HG03097 (cell line): ENCODE measurements around the gene BLOC1S1.
"Not testable (repeated sequence)": the region's sequence is repeated elsewhere in the genome, so short reads cannot be mapped to it uniquely, and the experiment has no call there.

ENCODE experiments used
- ATAC-seq: cut with Tn5 transposase; IDR thresholded peaks from one replicate; pipeline ENCODE4 v1.9.1; 2021; ENCODE audit not compliant: unreplicated experiment, low FRiP score

The BLOC1S1 gene

DNA sequence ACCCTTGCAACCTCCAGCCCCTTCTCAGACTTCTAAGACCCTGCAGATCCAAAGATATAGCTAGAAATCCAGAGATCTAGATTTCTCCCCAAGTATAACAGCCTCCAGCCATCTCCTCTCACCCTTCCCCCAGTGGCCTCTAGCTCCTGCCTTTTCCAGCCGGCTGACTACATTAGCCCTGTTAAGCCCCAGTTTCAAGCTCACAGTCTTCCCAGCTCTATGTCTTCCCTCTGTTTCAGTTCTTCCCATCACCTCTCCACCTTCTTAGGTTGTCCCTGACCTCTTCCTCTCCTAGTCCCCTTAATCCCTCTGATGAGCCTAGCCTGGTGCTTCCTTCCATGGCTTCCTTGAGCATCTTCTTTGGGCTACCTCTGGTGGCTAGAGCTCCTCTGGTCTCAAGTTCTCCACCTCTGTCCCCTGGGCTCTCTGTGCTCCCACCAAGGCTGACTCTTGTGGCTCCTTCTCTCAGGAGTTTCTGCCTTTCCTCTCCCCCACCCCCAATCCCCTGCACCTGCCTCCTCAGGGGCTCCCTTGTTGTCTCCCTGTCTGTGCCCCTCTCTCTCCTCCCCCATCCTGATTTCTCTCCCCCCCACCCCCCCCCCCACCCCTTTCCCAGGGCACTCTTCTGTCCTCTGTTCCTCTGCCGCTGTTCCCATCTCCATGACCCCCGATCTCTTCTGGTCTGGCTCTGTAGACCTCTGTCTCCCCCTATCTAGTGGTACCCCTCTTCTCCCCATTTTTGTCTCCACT is 26.3 kb downstream of the BLOC1S1 start:
- no peak for ATAC-seq

DNA sequence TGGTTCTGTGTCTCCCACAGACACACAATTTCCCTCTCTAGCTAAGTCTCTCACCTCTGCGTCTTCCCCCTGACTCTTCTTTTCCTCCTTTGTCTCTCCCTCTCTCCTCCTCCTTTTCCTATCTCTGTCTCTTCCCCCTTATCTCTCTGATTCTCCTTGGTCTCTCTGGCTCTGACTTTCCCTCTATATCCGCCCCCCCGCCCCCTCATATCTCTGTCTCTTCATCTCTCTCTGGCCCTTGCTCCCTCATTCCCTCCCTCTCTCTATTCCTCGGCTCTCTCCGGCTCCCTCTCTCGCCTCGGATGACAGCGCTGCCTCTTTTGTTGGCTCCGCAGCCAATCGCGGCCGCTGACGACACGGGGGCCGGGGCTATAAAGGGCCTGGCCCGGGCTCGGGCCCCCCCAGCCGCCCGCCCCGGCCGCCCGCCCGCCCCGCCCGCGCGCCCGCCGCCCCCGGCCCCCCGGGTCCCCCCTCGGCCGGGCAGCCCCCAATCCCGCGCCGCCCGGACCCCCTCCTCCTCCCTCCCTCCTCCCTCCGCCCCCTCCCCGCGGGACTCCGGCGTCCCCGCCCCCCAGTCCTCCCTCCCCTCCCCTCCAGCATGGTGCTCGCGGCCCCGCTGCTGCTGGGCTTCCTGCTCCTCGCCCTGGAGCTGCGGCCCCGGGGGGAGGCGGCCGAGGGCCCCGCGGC is 27.0 kb downstream of the BLOC1S1 start, which contains the start of gene GDF11:
Gene GDF11 (plus strand): TSS at position 404 of the 687 bp plus-strand sequence. CDS start 195 bp downstream, at position 599.
- ATAC-seq: no peak

DNA sequence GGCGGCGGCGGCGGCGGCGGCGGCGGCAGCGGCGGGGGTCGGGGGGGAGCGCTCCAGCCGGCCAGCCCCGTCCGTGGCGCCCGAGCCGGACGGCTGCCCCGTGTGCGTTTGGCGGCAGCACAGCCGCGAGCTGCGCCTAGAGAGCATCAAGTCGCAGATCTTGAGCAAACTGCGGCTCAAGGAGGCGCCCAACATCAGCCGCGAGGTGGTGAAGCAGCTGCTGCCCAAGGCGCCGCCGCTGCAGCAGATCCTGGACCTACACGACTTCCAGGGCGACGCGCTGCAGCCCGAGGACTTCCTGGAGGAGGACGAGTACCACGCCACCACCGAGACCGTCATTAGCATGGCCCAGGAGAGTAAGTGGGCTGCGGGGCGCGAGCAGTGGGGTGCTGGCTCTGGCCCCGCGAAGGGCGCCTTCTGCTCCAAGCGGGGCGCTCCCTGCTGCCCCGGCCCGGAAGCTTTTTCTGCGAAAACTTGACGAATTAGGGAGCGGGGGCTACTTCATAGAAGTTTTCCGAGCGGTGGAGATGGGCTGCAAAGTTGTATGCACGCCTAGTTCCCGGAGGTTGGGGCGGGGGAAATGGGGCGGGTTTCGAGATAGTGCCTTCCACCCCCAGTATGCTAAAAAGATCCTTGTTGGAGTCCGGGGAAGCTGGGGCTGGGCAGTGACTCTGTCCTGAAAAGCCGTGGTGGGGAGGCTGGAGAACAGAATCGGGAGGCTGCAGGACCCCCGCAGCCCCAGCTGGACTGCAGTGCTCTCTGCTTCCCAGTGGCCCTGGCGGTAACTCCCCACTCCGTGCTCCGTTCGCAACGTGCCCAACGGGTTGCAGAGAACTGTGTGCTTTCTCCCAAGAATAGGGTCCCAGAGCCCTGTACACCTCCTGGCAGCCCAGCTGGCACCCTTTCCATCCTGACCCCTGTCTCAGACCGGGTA is 27.8 kb downstream of the BLOC1S1 start:
- ATAC-seq: no peak

DNA sequence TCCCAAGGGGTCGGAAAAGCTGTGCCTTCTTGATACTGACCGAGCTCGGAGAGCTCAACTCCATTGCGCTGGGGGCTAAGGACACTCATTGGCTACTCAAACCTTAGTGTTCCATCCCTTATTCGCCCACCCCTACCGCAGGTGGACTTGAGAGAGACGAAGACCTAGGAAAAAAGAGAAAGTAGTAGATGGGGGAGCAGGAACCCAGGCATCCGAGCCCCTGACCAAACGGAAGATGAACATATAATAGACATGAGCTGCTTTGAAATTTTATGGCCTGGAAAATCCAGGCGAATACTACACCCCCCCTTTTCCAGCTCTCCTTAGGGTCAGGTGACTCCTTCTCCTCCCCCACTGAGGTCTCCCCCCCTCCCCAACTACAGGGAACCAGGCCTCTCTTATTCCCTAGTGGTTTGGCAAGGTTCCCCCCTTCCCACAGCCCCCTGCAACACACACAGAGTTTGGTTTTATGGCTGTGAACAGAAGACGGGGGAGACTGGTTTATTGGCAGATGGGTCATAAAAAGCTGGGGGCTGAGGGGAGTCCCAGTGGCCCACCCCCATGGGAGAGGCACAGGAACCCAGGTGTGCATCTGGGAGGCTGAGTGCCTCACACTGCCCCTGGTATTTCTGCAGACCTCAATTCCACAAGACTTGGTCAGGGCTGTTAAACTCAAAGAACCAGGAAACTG is 28.6 kb downstream of the BLOC1S1 start:
- ATAC-seq: no peak

DNA sequence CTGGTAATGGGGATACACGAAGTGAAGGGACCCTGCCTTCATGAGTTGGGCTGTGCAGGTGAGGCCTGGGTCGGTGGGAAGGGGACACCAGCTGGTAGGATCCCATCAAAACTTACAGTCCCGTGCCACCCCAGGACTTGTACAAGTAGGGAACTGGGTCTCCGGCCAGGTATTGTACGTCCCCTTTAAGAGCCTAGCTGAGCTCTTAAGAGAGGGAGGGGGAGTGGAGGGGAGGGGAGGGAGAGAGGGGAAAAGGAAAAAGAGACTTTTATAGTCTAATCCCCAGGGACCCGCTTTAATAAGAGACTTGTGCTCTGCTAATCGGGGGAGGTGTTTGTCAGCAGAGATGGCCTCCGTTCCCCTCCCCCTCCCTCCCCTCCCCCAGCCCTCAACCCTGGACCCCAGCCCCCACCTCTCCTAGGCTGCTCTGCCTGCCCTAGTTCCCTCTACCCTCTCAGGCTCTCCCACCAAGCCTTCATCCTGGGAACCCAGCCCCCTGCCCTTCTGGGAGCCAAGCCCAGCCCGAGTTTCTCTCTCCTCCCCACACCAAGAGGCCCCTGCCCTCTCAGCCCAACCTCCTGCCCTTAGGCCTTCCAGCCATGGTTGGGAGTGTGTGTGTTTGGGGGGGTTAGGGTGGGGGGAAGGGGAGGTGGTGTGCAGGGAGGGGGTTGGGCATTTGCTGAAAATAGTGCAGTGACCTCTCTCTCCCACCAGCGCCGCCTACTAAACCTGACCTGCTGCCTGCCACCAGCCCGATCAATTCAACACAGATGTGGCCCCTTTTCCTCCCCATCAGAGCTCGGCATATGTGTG is 29.7 kb downstream of the BLOC1S1 start:
- ATAC-seq: no peak

DNA sequence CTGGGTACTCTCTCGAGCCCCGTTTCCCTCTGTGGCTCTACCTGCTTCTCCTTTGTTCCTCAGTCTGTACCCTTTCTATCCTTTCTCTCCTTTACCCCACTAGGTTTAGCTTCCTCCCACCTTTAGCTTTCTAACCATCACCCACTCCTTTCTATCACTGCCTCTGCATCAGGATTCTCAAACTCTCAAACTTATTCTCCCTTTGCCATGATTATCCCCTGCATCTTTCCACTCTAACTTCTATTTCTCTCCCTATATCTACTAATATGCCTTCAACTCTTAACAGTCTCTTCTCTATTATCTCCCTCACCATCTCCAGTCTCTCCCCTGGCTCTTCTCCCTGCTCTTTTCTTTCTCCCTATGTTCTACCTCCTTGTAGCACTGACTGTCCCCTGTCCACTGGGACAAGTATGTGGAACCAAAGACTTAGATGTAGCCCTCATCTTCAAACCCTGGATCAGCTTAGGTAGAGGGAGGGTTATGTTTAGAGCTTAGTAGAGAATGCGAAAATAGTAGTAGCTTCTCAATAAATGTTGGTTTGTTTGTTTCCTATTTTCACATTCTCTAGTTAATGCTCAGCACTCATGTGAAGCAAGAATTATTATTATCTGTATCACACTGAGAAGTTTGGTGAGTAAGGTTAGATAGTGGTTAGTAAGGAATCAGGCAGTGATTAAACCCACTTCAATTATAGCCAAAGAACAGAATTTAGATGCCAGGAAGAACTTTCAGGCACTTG is 30.5 kb downstream of the BLOC1S1 start:
- ATAC-seq: no peak

DNA sequence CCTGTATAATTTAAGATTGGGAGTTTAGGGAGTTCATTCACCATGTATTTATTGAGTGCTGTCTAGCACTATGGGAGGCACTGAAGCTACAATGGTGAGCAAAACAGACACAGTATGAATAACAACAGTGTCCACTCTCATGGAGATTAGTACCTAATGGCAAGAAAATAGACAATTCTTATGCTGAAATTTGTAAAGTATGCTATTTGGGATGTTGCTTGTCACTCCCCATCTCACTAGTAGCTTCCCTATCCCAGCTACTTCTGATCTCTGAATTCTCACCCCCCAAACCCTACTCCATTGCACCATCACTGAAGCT is 31.0 kb downstream of the BLOC1S1 start:
- ATAC-seq: no peak

DNA sequence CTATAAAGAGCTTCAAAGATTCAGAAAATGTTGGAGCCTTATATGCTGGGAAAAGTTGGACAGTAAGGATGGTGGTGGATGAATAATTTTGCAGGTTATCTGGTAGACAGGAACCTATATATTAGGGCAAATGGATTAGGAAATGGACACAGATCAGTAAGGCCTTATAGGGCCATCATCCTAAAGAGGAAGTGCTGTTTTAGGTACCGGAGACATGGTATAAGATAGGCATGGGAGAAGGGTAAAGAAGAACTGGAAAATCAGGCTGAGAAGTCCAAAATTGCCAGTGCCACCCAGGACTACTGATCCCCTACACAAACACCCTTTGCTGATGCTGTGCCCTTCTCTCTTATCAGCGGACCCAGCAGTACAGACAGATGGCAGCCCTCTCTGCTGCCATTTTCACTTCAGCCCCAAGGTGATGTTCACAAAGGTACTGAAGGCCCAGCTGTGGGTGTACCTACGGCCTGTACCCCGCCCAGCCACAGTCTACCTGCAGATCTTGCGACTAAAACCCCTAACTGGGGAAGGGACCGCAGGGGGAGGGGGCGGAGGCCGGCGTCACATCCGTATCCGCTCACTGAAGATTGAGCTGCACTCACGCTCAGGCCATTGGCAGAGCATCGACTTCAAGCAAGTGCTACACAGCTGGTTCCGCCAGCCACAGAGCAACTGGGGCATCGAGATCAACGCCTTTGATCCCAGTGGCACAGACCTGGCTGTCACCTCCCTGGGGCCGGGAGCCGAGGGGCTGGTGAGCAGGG is 32.6 kb downstream of the BLOC1S1 start:
- no peak for ATAC-seq

DNA sequence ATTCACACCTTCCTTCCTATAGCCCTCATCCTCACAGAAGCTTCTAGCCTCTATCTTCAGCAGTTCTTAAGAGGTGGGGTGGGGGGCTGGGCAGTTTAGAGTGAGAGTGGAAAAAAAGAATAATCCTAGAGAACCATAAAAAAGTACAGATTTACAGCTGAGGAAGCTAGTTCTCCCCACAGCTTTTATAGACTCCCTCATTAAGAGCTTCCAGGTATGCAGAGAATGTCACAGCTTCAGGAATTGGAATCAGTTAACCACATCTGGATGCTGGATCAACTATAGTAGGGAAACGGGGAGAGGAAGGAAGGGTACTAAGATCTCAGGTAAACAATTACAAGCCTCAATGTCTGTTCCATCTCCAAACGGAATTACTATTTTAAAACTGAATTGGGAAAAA is 39.4 kb downstream of the BLOC1S1 start:
- ATAC-seq: no peak

DNA sequence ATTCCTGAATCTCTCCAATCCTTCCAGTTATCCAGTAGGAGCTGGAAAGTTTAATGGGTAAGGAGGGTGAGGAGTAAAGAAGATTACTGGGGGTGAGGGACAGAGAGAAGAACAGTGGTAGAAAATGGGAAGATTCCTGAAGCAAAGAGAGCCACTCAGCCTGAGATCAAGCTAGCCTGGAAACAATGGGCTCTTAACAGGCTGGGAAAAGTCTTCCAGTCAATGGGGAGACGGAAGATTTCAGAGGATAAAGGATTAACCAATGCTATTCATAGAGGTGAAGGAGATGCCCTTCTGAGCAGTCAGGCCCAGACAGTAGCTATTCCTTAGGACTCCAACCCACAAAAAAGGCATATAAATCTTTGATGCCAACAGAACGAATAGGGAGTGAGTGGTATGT is 41.9 kb downstream of the BLOC1S1 start:
- ATAC-seq: no peak

DNA sequence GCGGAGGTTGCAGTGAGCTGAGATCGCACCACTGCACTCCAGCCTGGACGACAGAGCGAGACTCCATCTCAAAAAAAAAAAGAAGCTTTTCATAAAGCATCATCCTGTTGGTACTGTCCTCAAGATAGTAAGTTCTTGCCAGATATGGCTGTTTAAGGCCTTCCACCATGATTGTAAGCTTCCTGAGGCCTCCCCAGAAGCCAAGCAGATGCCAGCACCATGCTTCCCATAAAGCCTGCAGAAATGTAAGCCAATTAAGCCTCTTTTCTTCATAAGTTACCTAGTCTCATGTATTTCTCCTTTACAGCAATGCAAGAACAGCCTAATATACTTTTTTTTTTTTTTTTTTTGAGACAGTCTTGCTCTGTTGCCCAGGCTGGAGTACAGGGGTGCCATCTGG is 42.7 kb downstream of the BLOC1S1 start:
- ATAC-seq: not testable (repeated sequence)

DNA sequence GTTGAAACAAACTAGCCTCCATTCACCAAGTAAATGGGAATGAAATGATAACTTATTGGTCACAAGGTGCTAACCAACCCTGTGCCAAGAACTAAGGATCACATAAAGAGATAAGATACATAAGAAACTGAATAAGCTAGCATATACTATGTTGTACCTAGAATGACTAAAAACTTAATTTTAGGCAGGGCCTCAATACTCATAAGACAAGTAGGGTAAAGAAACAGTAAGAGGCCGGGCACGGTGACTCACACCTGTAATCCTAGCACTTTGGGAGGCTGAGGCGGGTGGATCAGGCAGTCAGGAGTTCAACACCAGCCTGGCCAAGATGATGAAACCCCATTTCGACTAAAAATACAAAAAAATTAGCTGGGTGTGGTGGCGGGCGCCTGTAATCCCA is 44.8 kb downstream of the BLOC1S1 start:
- ATAC-seq: no peak

DNA sequence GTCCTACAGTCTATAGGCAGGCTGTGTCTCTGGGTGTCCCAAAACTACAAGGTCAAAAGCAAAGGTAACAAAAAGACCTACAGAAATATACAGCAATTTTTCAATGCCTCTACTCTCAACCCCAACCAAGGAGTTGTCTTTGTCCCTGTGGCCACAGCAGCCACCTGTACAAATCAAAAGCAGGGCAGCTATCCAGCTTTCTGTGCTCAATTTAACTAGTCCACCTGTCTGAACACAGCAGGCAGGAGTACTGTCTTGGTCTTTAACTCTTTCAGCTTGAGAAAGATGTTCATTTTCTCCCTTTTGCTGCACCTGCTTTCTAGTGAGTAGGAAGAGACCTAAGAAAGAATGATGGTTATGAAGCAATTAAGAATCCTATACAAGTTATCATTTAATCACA is 46.8 kb downstream of the BLOC1S1 start:
- ATAC-seq: no peak

DNA sequence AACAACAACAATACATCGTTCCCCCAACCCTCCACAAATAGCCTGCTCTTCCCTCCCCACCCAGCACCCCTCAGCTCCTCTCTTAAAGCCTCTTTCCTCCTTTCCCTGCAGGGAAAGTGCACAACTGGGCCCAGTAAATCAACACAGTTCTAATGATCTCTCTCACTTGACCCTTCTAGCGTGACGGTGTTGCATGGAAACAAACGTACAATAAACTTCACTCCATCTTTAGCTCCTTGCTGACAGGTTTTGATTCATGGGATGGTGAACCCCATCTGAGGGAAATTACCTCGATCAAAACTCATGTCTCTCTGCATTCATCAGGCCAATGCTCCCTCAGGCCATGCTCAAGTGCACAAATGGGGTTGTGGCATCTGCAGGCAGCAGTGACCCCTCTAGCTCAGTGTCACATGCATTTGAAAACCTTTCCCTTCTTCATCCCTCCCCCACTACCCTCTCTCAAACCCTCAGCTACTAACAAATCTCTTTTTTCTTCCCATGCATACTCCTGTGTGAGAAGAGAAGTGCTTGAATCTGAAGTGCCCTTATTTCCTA is 50.0 kb downstream of the BLOC1S1 start:
- no peak for ATAC-seq

DNA sequence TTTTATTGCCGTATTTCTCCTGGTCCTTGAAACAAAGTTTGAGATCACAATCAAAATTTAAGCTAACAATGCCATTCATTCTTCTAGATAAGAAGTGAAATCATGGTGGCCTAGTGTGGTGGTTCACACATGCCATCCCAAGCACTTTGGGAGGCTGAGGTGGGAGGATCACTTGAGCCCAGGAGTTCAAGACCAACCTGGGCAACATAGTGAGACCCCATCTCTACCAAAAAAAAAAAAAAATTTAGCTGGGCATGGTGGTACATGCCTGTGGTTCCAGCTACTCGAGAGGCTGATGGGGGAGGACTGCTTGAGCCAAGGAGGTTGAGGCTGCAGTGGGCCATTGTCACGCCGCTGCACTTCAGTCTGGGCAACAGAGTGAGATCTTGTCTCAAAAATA is 51.3 kb downstream of the BLOC1S1 start:
- ATAC-seq: no peak
